GM21576 (cell line): ENCODE results near the gene CHD5.

Source experiments
- ATAC-seq: cut with Tn5 transposase; IDR thresholded peaks from one replicate; pipeline ENCODE4 v1.9.1; 2021; ENCODE audit warnings: mild to moderate bottlenecking, moderate library complexity; ENCODE audit not compliant: unreplicated experiment

CHD5 gene

DNA sequence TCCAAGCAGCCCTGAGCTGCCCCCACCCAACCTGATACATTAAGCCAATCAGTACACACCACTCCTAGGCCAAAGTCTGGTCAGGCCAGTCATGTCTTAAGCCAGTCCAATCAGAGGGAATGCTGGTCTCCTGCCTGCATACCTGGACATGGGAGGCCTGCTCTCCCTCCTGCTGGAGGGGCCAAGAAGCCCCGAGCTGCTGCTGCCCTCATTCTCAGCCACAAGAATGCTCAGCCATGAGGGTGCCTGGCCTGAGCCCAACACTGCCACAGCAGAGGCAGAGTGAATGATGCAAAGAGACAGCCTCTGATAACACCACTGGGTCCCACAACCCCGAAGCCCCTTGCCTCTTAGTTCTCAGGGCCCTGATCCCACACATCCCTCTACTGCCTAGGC is 23.0 kb downstream of the CHD5 start:
- no peak for ATAC-seq

GRCh38 chr1:6154525-6155319 is 25.4 kb downstream of the CHD5 start:
- ATAC-seq, result no peak

DNA sequence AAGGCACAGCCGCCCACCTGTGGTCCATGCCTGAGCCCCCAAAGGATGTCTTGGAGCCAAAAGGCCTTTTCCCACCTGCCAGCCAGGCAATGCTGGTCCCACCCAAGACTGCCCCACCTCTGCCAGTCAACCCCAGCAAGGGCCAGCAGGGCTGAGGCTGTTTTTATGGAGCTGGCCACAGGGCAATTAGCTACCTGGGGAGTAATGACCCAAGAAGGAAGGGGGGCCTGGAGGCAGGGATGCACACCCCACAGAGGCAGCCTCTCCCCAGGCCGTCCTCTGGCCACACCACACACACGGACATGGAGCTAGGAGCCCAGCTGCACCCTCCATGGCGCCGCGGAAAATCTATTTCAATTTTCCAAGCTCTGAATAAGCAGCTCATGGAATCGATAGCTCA is 27.2 kb downstream of the CHD5 start:
- ATAC-seq, result no peak

- ATAC-seq, result no peak
Measured at GRCh38 chr1:6152181-6152580, 27.9 kb downstream of the CHD5 start.

GRCh38 chr1:6151291-6151822 is 28.8 kb downstream of the CHD5 start:
- ATAC-seq, result no peak

DNA sequence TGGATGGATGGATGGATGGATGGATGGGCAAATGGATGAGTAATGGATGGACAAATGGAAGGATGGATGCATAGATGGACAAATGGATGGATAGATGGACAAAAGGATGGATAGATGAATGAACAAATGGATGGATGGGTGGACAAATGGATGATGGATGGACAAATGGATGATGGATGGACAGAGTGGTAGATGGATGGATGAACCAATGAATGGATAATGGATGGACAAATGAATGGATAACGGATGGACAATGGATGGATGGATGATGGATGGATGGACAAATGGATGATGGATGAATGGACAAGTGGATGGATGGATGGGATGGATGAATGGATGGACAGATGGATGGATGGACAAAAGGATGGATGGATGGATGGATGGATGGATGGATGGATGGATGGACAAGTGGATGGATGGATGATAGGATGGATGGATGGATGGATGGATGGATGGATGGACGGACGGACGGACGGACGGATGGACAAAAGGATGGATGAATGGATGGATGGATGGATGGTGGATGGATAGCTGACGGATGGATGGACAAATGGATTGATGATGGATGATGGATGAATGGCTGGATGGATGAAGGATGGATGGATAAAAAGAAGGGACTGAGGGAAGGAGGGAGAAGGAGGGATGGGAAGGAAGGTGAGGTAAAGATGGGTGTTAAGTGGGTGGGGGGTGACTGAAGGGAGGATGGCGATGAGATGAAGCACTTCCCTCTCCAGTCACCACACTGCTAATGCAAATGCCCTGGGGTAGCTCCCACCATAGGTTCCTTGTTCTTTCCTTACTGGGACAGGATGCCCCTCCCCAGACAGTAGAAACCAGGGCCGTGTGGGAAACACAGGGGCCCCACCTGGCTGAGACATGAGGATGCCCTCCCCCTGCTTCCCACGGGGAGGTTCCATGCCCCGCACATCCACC is 29.8 kb downstream of the CHD5 start:
- no peak for ATAC-seq

DNA sequence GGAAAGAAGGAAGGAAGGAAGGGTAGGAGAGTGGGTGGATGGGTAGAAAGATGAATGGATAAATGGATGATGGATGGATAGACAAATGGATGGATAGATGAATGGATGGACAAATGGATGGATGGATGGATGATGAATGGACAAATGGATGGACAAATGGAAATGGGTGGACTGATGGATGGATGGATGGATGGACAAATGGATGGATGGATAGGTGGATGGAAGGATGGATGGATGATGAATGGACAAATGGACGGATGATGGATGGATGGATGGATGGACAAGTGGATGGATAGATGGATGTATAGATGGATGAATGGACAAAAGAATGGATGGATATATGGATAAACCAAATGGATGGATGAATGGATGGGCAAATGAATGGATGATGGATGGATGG is 30.5 kb downstream of the CHD5 start:
- no peak for ATAC-seq

DNA sequence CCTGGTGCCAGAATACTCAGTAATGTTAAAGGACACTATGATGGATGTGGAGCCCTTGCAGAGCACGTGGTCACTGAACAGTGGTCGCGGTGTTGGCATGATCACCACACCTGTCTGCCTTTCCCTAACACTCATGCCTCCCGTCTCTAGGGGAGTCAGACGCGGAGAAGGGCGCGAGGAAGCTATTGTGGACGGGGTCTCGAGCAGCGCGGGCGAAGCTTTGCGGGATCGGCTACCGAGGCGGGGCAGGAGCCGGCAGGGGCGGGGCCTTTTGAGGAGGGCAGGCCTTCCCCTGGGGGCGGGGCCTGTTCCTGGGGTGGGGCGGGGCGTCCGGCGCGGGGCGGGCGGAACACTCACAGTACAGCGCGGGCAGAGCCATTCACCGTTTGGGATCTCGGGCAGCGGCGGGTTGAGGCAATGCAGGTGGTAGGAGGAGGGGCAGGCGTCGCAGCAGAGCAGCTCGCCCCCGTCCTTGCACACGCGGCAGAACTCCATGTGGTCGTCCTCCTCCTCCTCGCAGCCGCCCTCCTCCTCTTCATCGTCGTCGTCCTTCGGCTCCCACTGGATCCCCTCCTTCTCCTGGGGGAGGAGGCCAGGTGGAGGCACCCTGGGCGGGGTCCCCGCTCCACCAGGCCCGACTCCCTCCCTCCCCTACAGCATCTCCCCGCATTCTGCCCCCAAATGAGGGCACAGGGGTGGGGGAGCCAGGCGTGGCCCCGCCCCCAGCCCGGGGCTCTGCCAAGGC is 31.5 kb downstream of the CHD5 start:
- no peak for ATAC-seq

- ATAC-seq, result no peak
Measured at GRCh38 chr1:6145864-6146410, 34.2 kb downstream of the CHD5 start.

GRCh38 chr1:6145396-6145750 is 34.7 kb downstream of the CHD5 start:
- ATAC-seq, result no peak

GRCh38 chr1:6144647-6145395 is 35.3 kb downstream of the CHD5 start:
- no peak for ATAC-seq

DNA sequence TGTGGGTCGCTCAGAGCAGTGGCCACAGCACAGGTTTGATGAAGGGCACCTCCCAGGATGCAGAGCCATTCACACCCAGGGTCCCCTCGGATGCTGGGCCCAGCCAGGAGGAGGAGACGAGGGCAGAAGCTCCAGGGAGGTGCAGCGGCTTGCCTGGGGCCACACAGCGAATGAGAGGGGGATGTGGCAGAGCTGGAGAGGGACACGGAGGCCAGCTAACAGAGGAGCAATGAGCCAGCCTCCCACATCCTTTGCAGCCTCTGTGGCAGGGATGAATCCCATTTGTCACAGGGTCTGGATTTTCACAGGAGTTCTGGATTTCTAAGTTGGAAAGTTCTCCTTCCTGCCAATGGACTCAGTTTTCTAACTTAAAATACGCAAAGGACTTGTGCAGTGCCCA is 35.9 kb downstream of the CHD5 start:
- ATAC-seq, result no peak

DNA sequence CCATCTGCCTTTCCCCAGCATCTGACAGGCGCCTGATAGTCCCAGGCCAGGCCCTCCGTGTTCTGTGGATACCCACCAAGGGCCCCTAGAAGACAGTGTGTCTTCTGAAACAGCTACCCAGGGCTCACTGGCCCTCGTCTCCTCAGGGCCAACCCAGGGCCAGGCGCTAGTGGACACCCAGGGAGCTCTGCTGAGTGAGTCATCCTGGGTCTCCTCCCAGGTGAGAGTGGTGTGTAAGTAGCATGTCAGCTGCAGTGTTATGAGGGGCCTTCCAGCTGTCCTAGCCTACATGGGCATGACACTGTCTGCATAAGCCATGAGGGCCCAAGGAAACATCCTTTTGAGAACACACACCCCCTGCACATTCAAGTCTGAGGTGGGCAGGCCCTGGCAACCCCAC is 36.7 kb downstream of the CHD5 start:
- ATAC-seq, result no peak

DNA sequence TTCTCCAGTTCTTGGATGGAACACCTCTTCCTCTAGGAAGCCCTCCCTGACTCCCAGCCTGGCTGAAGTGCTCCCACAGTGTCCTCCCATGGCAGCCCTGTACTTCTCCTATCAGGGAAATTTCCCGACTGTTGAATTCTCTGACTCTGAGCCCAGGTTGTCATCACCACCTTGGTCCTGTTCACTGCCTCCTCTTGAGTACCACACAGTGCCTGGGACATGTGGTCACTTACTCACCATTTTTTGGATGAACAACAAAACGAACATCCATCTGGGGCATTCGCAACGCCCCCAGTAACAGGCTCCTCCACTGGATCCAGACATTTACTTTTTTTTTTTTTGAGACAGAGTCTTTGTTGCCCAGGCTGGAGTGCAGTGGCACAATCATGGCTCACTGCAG is 37.4 kb downstream of the CHD5 start:
- no peak for ATAC-seq

- ATAC-seq, result no peak
Measured at GRCh38 chr1:6142036-6142621, 38.0 kb downstream of the CHD5 start.

GRCh38 chr1:6141592-6141991 is 38.5 kb downstream of the CHD5 start:
- no peak for ATAC-seq

GRCh38 chr1:6140413-6140812 is 39.7 kb downstream of the CHD5 start:
- ATAC-seq, result no peak

GRCh38 chr1:6137758-6138157 is 42.4 kb downstream of the CHD5 start:
- ATAC-seq, result no peak

DNA sequence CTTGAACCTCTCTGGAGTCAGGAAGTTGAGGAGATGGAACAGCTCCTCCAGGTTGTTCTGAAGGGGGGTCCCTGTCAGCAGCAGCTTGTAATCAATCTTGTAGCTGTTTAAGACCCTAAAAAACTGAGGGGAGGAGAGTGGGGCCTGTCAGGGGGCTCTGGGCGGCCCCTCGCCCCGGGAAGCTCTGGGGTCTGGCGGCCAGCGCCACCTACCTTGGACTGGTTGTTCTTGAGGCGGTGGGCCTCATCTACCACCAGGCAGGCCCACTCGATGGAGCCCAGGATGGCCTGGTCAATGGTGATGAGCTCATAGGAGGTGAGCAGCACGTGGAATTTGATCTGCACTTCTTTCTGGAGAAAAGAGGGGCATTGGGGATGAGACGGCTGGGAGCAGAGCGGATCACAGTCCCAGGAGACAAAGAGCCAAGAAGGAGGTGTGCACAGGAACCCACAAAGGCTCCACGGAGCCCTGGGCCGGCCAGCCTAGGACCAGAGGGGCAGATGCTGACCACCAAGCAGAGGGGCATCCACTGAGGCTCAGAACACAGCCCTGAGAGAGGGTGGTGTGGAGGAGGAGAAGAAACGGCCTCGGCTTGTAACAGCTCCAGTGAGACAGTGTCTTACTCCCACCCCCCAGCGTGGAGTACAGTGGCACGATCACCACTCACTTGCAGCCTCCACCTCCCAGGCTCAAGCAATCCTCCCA is 43.5 kb downstream of the CHD5 start:
- no peak for ATAC-seq
